GM19023 (cell line): ENCODE measurements around the gene ZNF585A.
"Not testable (repeated sequence)": the region's sequence is repeated elsewhere in the genome, so short reads cannot be mapped to it uniquely, and the experiment has no call there.

Source experiments
- ATAC-seq: cut with Tn5 transposase; IDR thresholded peaks from one replicate; pipeline ENCODE4 v1.9.1; 2021; ENCODE audit warnings: mild to moderate bottlenecking, moderate library complexity; ENCODE audit not compliant: unreplicated experiment

Gene ZNF585A

DNA sequence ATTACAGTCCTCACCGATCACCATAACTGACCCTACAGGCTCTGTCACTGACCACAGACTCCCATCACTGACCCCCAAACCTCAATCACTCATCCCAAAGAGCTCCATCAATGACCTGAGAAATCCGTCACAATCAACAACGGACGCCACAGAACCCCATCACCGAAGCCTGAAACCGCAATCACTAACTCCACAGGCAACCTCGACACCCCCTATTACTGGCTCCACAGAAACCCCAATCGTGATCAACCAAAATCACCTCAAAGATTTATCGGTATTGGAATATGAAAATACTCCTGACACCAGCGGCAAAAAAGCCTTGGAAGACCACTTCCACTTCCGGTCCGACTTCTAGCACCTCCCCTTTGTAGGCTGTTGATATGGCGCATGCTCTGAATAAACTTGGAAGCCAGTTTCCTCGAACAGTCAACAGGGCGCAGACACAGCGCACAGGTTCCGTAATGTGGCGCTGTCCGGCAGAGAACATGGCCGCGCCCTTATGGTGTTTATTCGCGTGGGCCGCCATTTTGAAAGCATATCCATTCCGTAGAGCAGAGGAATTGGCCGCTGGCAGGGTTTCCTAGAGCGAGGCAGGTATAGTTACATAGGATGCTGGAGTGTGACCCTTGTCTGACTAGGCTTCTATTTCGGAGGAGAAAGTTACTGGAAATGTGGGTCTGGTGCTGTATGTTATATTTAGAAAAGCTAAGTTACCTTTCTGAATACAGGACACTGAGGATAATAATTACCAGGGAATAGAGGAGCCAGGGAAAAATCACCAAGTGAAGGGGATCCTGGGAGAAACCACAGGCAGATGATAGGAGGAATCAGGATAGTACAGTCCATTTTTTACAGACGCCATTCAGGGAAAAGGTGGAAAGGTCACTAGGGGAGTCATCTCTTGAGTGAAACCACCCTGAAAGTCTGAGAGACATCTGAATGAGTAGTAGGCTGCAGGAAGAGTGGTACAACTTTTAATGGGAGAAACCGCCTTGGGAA, at the start of gene ZNF585A:
ZNF585A (minus strand) TSS at position 328 of the 999 bp plus-strand sequence. CDS start 2,785 bp downstream, outside the sequence.
- ATAC-seq, result peak; percentile 97

DNA sequence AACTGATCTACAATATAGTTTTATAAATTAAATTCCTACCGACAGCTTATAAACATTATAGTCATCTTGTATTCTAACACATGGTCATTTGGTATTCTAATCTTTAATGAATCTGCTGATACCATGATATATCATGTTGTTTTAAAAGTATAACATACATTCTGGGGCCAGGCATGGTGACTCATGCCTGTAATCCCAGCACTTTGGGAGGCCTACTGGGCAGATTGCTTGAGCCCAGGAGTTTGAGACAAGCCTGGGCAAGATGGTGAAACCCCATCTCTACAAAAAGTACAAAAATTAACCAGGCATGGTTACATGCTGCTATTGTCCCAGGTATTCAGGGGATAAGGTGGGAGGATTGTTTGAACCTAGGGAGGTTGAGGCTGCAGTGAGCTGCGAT, 48.6 kb upstream of the ZNF585A start:
- ATAC-seq, result no peak

DNA sequence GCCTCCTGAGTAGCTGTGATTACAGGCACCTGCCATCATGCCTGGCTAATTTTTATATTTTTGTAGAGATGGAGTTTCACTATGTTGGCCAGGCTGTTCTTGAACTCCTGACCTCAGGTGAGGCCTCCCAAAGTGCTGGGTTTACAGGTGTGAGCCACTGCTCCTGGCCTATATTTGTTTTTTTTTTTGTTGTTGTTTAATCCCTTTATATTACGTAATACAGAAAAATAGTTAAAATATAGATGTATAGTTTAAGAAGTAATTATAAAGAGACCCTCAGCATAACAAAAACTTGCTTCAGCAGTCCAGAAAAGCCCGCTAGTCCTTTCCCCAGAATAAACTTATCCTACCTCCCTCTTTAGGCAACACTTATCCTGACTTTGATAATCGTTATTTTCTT, 47.9 kb upstream of the ZNF585A start:
- ATAC-seq, result no peak

DNA sequence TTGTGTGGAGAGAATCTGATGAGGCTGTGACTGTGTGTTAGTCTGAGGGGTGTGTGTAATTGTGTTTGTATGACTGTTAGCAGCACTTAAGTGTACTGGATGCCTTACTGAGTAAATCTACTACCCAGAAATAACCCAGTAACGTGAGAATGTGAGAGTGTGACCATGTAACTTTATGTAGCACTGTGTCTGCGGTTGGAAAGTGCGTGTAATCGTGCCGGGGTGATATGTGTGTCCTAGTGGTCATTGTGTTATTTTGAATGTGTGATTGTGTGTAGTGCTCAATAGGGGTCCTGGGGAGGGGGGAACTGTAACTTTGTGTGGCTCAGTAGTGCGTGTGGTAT, 46.1 kb upstream of the ZNF585A start:
- ATAC-seq, result no peak

DNA sequence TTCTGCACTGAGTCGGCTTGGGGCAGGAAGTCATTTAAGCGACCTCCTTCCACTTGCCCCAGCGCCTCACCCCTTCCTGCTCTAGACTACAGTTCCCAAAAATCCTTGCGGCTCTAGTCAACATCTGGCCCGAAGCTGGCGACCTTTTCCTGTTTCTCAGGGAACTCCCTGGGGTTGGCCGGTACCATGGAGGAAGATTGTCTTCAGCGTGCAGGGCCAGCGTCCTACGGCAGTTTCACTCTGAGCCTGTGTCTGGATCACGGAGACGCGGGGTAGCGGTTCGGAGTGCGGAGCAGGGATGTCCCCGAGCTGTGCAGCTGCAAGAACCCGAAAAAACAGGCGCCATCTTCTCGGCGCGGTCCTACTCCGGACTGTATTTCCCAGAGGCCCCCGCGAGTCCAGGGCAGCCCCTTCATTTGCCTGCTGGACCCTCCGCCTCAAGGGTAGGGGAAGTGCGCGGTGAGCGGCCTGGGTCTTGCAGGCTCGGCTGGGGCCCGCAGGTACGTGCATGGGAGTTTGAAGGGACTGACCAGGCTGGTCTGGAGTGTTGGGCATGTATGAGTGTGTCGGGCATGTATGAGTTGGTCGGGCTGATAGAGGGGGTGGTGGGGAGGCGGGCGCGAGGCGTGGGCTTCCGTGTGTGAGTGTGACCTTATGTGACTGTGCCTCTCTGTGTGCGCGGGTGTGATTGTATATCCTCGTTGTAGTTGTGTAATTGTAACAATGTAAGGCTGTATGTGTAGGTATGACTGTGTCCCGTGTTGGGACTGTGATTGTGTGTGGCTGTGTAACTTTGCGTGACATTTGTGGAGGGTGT, 45.5 kb upstream of the ZNF585A start, which contains the start of gene ZNF383:
ZNF383 (plus strand) TSS at position 440 of the 817 bp plus-strand sequence. CDS start 12,240 bp downstream, outside the sequence.
- peak; percentile 88 for ATAC-seq

DNA sequence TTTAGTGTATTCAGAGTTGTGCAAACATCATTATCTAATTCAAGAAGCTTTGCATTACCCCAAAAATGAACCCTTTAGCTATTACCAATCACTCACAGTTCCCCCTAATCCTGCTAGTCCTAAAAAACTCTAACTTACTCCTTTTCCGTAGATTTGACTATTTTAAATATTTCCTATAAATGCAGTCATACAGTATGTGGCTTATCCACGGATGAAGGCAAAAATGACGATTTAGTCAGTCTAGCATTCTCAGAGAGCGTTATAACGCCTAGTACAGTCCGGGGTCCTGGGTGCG, 44.9 kb upstream of the ZNF585A start:
- no peak for ATAC-seq

DNA sequence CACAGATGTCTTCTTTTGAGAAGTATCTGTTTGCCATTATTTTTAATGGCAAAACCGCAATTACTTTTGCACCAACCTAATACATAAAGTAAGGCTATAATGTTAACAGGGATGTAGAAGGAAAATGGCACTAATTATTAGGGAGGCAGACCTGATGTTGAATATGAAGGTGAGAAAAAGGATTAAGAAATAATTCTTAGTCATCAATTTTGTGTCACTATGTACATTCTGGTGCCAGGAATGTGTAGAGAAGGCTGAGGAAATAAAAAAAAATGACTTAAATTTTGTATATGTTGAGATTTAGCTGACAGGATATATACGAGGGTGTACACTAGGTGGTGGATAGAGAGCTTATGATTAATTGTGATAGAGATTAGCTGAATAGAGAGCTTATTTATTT, 25.3 kb upstream of the ZNF585A start:
- no peak for ATAC-seq

DNA sequence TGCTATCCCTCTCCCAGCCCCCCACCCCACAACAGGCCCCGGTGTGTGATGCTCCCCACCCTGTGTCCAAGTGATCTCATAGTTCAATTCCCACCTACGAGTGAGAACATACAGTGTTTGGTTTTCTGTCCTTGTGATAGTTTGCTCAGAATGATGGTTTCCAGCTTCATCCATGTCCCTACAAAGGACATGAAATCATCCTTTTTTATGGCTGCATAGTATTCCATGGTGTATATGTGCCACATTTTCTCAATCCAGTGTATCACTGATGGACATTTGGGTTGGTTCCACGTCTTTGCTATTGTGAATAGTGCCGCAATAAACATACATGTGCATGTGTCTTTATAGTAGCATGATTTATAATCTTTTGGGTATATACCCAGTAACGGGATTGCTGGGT, 24.6 kb upstream of the ZNF585A start:
- not testable (repeated sequence) for ATAC-seq

DNA sequence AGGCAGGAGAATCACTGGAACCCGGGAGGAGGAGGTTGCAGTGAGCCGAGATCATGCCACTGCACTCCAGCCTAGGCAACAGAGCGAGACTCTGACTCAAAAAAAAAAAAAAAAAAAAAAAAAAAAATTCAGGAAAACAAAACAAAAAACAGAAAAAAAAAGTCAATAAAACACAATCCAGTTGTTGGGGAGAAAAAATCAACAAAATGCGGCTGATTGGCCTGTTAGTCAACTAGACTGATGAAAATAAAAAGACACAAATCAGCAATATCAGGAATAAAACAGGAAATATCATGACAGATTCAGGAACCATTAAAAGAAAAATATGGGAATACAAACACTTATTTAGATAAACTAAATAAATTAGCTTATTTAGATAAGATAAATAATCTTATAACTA, 22.8 kb upstream of the ZNF585A start:
- not testable (repeated sequence) for ATAC-seq

DNA sequence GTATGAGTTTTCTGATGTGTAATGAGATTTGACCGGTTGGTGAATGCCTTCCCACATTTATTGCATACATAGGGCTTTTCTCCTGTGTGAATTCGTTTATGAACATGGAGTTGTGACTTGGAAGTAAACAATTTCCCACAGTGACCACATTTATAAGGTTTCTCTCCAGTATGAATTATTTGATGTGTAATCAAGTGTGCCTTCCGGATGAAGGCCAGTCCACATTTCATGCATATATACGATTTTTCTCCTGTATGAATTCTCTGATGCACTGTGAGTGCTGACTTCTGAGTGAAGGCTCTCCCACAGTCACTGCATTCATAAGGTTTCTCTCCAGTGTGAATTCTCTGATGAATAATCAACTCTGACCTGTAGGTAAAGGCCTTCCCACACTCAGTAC, 13.6 kb upstream of the ZNF585A start:
- ATAC-seq, result not testable (repeated sequence)

DNA sequence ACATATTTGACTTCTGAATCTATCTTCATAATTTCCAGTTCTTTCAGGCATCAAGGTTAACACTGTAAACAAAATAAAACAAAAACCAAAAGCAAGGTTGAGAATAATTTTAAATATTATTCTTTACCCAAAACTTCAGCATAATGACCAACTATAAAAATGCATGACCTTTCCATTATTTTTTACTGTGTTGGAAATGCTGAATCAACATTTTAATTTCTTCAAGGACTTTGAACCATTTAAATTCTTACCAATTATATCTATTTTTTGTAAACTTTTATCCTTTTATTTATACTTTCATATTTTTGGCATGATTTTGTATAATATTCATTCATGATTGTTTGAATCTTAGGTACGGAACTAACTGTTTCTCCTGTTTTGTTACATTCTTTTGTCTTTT, 6.9 kb downstream of the ZNF585A start:
- ATAC-seq, result no peak

DNA sequence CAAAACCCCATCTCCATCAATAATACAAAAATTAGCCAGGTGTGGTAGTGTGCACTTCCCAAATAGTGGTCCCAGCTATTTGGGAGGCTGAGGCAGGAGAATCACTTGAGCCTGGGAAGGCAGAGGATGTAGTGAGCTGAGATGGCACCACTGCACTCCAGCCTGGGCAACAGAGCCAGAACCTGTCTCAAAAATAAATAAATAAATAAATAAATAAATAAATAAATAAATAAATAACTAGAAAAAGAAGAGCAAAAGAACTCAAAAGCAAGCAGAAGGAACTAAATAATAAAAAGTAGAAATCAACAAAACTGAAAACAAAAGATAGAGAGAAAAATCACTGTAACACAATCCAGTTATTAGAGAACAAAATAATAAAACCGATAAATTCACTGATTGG, 12.3 kb downstream of the ZNF585A start:
- ATAC-seq, result no peak

DNA sequence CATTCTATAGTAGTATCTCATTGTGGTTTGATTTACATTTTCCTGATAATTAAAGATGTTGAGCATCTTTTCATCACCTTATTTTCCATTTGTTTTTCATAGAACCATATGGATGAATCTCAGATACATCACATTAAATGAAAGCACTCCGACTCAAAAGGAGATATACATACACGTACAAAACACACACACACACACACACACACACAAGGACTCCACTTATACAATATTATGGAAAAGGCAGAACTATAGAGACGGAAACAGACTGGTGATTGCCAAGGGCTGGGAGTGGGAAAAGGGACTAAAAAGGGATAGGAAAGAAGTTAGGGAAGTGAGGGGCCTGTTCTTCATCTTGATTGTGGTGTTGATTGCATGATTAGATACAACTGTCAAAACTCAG, 24.3 kb downstream of the ZNF585A start:
- ATAC-seq, result no peak

DNA sequence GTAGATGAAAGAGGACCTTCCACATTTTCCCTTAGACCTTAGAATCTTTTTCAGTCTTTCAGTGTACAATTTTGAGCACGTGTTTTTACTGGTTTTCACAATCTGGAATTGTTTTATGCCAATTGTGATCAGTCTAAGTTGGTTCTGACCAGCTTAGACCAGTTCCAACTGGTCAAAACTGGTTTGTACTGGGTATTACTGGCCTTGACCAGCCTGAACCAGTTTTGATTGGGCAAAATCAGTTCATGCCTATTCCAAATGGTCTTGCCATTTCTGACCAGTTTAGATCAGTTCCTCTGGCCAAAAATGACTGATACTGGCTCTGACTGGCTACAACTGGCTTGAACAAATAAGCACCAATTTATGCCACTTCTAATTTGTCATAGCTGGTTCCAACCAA, 36.4 kb downstream of the ZNF585A start:
- ATAC-seq, result no peak

DNA sequence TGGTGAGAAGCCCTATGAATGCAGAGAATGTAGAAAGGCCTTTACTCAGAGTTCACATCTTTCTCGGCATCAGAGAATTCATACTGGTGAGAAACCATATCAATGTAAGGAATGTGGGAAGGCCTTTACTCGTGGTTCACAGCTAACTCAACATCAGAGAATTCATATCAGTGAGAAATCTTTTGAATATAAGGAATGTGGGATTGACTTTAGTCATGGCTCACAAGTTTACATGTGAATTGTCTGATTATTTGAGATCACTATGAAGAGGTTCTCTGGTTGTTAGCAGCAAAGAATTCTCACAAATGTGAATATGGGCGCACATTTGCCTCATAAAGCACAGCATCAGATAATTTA, 43.7 kb downstream of the ZNF585A start:
- ATAC-seq, result no peak

DNA sequence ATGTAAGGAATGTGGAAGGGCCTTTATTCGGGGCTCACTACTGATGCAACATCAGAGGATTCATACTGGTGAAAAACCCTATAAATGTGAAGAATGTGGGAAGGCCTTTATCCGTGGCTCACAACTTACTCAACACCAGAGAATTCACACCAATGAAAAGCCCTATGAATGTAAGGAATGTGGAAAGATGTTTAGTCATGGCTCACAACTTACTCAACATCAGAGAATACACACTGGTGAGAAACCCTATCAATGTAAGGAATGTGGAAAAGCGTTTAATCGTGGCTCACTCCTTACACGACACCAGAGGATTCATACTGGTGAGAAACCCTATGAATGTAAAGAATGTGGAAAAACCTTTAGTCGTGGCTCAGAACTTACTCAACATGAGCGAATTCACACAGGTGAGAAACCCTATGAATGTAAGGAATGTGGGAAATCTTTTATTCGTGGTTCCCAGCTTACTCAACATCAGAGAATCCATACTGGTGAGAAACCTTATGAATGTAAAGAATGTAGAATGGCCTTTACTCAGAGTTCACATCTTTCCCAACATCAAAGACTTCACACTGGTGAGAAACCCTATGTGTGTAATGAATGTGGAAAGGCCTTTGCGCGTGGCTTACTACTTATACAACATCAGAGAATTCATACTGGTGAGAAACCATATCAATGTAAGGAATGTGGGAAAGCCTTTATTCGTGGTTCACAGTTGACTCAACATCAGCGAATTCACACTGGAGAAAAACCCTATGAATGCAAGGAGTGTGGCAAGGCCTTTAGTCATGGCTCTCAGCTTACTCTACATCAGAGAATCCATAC, 44.3 kb downstream of the ZNF585A start:
- ATAC-seq, result no peak

DNA sequence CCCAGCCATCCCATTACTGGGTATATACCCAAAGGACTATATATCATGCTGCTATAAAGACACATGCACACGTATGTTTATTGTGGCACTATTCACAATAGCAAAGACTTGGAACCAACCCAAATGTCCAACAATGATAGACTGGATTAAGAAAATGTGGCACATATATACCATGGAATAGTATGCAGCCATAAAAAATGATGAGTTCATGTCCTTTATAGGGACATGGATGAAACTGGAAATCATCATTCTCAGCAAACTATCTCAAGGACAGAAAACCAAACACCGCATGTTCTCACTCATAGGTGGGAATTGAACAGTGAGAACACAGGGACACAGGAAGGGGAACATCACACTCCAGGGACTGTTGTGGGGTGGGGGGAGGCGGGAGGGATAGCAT, 50.4 kb downstream of the ZNF585A start:
- not testable (repeated sequence) for ATAC-seq

DNA sequence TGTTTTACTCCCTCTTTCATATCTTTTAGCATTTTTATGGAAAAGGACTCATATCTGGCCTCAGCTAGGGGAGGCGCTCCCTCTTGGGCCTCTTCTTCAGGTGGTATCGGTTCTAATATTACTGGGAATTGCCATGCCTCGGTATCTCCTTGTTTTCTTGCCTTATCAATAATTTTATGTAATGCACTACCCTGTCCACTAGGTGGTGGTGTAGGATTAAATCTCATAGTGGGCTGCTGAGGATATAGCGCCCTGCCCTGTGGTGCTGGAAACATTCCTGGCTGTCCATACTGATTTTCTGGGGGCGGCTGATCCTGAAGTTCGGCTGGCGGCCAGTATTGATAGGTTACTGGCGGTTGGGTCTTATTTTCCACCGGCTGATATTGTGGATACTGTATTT, 58.5 kb downstream of the ZNF585A start:
- no peak for ATAC-seq

DNA sequence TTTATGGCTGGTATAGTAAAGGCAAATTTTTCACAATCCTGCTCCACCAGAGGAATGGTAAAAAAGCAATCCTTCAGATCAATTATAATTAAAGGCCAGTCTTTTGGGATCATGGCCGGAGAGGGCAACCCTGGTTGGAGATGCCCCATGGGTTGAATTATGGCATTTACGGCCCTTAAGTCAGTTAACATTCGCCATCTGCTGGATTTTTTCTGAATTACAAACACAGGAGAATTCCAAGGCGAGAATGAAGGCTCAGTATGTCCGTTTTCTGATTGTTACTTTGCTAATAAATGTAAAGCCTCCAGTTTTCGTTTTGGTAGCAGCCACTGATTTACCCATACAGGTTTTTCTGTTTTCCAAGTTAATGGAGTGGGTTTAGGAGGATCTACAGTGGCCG, 60.7 kb downstream of the ZNF585A start:
- ATAC-seq, result not testable (repeated sequence)

DNA sequence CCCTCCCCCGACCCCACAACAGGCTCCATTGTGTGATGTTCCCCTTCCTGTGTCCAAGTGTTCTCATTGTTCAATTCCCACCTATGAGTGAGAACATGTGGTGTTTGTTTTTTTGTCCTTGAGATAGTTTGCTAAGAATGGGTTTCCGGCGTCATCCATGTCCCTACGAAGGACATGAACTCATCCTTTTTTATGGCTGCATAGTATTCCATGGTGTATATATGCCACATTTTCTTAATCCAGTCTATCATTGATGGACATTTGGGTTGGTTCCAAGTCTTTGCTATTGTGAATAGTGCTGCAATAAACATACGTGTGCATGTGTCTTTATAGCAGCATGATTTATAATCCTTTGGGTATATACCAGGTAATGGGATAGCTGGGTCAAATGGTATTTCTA, 68.4 kb downstream of the ZNF585A start:
- ATAC-seq, result not testable (repeated sequence)

DNA sequence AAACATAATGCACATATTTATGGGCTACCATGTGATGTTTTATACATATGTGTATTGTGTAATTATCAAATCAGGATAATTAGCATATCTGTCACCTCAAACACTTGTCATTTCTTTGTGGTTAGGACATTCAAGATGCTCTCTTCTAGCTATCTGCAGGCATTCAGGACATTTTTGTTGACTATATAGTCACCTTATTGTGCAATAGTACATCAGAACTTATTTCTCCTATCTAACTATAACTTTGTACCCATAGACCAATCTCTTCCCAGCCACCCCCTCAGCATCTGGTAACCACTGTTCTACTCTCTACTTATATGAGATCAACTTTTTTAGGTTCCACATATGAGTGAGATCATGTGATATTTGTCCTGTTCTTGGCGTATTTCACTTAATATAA, 73.9 kb downstream of the ZNF585A start:
- ATAC-seq, result no peak
